ENCODE results near the gene COG3.
A peak's percentile ranks its signal among the peaks of the same experiment; 100 is the strongest.

Gene COG3

GRCh38 chr13:45510672-45511071 is 45.9 kb downstream of the COG3 start:
- DNase-seq, result no peak

GRCh38 chr13:45511310-45512097 is 46.8 kb downstream of the COG3 start:
- DNase-seq, result peak; percentile 24 to 75

- no peak for DNase-seq
Measured at GRCh38 chr13:45512098-45512496, 47.4 kb downstream of the COG3 start.

- no peak for DNase-seq
Measured at GRCh38 chr13:45516757-45517156, 52.0 kb downstream of the COG3 start.

- no peak for DNase-seq
Measured at GRCh38 chr13:45518525-45519245, 53.9 kb downstream of the COG3 start.

- no peak for DNase-seq
Measured at GRCh38 chr13:45519493-45519892, 54.8 kb downstream of the COG3 start.

- DNase-seq, result peak; percentile 2 to 39
Measured at GRCh38 chr13:45521297-45521696, 56.6 kb downstream of the COG3 start.

- DNase-seq, result no peak
Measured at GRCh38 chr13:45522571-45522970, 57.8 kb downstream of the COG3 start.

GRCh38 chr13:45527699-45528462 is 63.1 kb downstream of the COG3 start:
- no peak for DNase-seq

- no peak for DNase-seq
Measured at GRCh38 chr13:45529758-45530157, 65.0 kb downstream of the COG3 start.

GRCh38 chr13:45534604-45535003 is 69.9 kb downstream of the COG3 start:
- DNase-seq, result no peak

- no peak for DNase-seq
Measured at GRCh38 chr13:45536224-45536623, 71.5 kb downstream of the COG3 start.

GRCh38 chr13:45537516-45537915 is 72.8 kb downstream of the COG3 start:
- DNase-seq, result no peak

- DNase-seq, result no peak
Measured at GRCh38 chr13:45538382-45538781, 73.6 kb downstream of the COG3 start.

- DNase-seq, result no peak
Measured at GRCh38 chr13:45540195-45540594, 75.5 kb downstream of the COG3 start.

GRCh38 chr13:45540864-45541263 is 76.1 kb downstream of the COG3 start:
- no peak for DNase-seq

- DNase-seq, result no peak
Measured at GRCh38 chr13:45541806-45542205, 77.1 kb downstream of the COG3 start.

- no peak for DNase-seq
Measured at GRCh38 chr13:45542391-45542790, 77.7 kb downstream of the COG3 start.

- DNase-seq, result no peak
Measured at GRCh38 chr13:45542878-45543277, 78.1 kb downstream of the COG3 start.

- no peak for DNase-seq
Measured at GRCh38 chr13:45544520-45544919, 79.8 kb downstream of the COG3 start.

- DNase-seq, result no peak
Measured at GRCh38 chr13:45545686-45546409, 81.1 kb downstream of the COG3 start.

- DNase-seq, result no peak
Measured at GRCh38 chr13:45546410-45546765, 81.6 kb downstream of the COG3 start.

GRCh38 chr13:45548281-45548680 is 83.5 kb downstream of the COG3 start:
- no peak for DNase-seq
